Testis (tissue), 2 donors: ENCODE measurements around the gene CST9.

Source experiments
- CTCF ChIP-seq, 3 experiments: fragments of 450-650 bp in 2 of 3; fragments of 200-600 bp in 1 of 3; sonication (generic) in 1 of 3; IDR thresholded peaks; one replicate each; pipeline ENCODE4 v1.5.1; 2016 to 2019; ENCODE audit warnings: antibody characterized with exemption in 3 of 3, mild to moderate bottlenecking in 2 of 3, moderate library complexity in 1 of 3
- POLR2A ChIP-seq: fragments of 450-650 bp; IDR thresholded peaks from one replicate; pipeline ENCODE4 v1.6.1; 2017; ENCODE audit warnings: antibody characterized with exemption, mild to moderate bottlenecking, moderate library complexity

GRCh38 chr20:23570178-23570760 lies 35.4 kb downstream of the CST9 start:
- TF ChIP-seq CTCF (IDR thresholded peaks at IDR 0.05) (no peak), POLR2A (no peak)
